NCI-H1105 treated with DMSO at 0.1 percent for 48 hours (cell line): Measurements from ENCODE around the gene OXSM.

Source experiments
- DNase-seq: peaks from one replicate; lab custom pipeline; 2025; lab: John Stamatoyannopoulos, UW

OXSM gene

GRCh38 chr3:25804676-25805075 is 14.8 kb downstream of the OXSM start:
- no peak for DNase-seq

GRCh38 chr3:25812644-25813043 is 22.8 kb downstream of the OXSM start:
- DNase-seq = no peak

GRCh38 chr3:25817107-25817506 is 27.2 kb downstream of the OXSM start:
- no peak for DNase-seq

GRCh38 chr3:25817638-25818037 is 27.7 kb downstream of the OXSM start:
- DNase-seq = no peak

GRCh38 chr3:25818335-25818734 is 28.4 kb downstream of the OXSM start:
- DNase-seq = no peak

GRCh38 chr3:25820366-25820765 is 30.5 kb downstream of the OXSM start:
- peak; percentile 5 for DNase-seq

- DNase-seq = no peak
These were observed 31.1 kb downstream of the OXSM start for GRCh38 chr3:25820816-25821486.

GRCh38 chr3:25821746-25822573 is 32.1 kb downstream of the OXSM start:
- DNase-seq = no peak

- DNase-seq = no peak
These were observed 33.4 kb downstream of the OXSM start for GRCh38 chr3:25823314-25823713.

GRCh38 chr3:25826510-25826909 is 36.6 kb downstream of the OXSM start:
- DNase-seq = no peak

GRCh38 chr3:25830373-25831280 is 40.7 kb downstream of the OXSM start:
- peak; percentile 1 for DNase-seq

- peak; percentile 10 for DNase-seq
These were observed 41.7 kb downstream of the OXSM start for GRCh38 chr3:25831578-25831977.

GRCh38 chr3:25834346-25834745 is 44.5 kb downstream of the OXSM start:
- no peak for DNase-seq

GRCh38 chr3:25836579-25836978 is 46.7 kb downstream of the OXSM start:
- DNase-seq = no peak

- DNase-seq = no peak
These were observed 47.1 kb downstream of the OXSM start for GRCh38 chr3:25837038-25837437.

GRCh38 chr3:25840099-25840498 is 50.2 kb downstream of the OXSM start:
- no peak for DNase-seq

- DNase-seq = no peak
These were observed 53.4 kb downstream of the OXSM start for GRCh38 chr3:25843332-25843731.
